GM19099 (cell line): ENCODE results near the gene TUBB.

Experiments
- POLR2A ChIP-seq: IDR thresholded peaks from 3 replicates; pipeline ENCODE4 v1.6.1; 2011; ENCODE audit warnings: low read depth; ENCODE audit not compliant: insufficient read length; ENCODE audit errors: extremely low read depth

Gene TUBB

DNA sequence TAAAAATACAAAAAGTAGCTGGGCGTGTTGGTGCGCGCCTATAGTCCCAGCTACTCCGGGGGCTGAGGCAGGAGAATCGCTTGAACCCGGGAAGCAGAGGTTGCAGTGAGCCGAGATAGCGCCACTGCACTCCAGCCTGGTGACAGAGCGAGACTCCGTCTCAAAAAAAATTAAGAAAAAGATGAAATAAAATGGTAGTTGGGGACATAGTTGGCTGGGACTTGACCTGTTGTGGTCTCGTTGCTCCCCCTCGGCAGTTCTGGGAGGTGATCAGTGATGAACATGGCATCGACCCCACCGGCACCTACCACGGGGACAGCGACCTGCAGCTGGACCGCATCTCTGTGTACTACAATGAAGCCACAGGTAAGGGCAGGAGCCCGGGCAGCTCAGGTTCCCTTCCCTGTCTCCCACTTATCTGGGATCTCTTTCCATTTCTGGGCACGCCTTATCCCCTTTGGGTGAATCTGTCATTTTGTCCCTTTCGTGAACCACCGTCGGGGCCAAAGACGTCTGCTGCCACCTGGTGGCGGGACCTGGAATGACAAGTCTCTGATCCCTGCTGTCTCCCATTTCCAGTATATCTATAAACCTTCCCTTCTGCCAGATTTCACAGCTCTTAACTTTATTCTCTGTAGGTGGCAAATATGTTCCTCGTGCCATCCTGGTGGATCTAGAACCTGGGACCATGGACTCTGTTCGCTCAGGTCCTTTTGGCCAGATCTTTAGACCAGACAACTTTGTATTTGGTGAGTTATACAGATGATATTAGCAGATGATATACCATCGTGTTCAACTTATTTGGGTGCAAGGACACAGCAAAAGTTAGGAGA lies 2.3 kb downstream of the TUBB start:
- TF ChIP-seq POLR2A = no peak

DNA sequence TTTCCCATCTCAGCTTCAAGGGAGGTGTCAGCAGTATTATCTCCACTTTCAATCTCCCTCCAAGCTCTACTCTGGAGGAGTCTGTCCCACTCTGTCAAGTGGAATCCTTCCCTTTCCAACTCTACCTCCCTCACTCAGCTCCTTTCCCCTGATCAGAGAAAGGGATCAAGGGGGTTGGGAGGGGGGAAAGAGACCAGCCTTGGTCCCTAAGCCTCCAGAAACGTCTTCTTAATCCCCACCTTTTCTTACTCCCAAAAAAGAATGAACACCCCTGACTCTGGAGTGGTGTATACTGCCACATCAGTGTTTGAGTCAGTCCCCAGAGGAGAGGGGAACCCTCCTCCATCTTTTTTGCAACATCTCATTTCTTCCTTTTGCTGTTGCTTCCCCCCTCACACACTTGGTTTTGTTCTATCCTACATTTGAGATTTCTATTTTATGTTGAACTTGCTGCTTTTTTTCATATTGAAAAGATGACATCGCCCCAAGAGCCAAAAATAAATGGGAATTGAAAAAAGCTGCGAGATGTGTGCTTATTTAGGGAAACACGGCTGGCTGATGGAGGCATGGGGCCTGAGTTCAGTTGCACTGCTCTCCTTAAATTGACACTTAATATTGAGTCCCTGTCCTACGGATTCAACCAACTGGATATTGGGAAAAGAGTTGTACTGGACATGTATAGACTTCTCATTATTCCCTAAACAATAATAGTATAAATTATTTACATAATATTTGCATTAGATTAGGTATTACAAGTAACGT lies 4.9 kb downstream of the TUBB start:
- peak; percentile 27 for TF ChIP-seq POLR2A

DNA sequence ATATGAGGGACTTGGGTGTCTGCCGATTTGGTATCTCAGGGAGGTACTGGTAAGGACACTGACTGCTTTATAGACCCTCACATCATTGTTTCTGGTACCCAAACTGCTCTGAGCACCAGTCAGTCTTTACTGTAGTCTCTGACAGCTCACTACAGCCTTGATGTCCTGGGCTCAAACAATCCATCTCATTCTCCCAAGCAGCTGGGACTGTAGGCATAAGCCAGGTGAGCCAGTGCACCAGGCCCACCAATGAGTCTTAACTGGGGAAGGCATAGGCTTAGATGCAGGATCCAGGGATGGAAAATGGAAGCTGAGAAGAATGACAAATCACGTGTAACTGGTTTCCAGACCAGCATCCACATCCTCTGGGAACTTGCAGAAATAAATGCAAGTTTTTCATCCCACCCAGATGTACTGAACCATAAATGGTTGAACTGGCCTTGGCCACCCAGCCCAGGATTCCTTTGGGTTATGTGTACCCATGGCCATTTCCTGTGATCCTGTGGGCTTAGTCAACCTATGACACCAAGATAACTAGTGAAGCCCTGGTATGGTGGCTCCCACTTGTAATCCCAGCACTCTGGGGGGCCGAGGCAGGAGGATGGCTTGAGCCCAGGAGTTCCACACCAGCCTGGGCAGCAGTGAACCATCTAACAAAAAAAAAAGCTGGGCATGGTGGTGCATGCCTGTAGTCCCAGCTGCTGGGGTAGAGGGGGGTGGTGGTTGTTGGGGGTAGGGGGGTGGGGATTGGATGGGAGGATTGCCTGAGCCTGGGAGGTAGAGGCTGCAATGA lies 5.8 kb downstream of the TUBB start:
- peak; percentile 63 for TF ChIP-seq POLR2A

DNA sequence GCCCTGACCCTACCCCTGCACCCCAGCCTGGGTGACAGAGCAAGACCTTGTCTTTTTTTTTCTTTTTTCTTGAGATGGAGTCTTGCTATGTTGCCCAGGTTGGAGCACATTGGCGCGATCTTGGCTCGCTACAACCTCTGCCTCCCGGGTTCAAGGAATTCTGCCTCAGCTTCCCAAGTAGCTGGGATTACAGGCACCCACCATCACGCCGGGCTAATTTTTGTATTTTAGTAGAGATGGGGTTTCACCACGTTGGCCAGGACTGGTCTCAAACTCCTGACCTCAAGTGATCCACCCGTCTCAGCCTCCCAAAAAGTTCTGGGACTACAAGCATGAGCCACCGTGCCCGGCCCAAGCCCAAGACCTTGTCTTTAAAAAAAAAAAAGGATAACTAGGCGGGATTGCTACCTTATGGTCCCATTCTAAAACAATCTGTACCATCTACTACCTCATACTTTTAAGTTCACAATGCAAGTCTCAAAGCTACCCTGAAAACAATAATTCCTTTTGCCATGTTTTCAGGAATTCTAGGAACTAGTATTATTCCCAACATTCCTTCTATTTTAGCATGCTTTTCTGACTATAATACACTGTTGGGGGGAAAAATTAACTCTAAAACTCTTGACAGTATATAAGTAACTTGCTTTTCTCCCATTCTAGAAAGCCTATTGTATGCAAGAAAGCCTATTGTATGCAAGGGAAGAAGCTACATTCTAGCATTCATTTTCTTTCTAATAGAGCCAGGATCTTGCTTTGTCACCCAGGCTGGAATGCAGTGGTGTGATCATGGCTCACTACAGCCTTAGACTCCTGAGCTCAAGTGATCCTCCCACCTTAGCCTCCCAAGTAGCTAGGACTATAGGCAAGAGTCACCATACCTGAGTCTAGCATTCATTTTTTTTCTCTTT lies 6.6 kb downstream of the TUBB start:
- TF ChIP-seq POLR2A = peak; percentile 31

DNA sequence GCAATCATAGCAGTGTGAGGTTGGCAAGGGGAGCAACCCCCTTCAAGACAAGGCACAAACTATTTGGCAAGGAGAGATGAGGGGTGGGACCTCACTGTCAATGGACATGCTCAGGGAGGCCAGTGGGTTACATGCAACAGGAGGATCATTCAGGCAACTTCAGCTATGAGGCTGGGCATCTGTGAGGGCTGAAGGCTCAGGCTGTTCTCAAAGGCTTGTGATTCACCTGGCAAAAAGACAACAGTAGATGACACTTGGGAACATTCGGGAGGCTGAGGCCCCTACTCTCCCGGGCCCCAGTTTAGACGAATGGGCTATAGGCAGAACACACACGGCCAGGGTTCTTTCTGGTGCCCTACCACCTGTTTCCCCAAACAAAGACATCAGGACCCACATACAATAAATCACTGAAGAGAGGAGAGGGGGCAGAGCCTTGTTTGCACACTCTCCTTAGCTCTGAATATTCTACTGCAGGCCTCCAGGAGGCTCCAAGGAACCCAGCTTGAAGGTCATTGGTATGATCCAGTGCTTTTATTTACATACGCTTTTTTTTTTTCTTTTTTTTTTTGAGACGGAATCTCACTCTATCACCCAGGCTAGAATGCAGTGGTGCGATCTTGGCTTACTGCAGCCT lies 7.9 kb downstream of the TUBB start:
- no peak for TF ChIP-seq POLR2A

DNA sequence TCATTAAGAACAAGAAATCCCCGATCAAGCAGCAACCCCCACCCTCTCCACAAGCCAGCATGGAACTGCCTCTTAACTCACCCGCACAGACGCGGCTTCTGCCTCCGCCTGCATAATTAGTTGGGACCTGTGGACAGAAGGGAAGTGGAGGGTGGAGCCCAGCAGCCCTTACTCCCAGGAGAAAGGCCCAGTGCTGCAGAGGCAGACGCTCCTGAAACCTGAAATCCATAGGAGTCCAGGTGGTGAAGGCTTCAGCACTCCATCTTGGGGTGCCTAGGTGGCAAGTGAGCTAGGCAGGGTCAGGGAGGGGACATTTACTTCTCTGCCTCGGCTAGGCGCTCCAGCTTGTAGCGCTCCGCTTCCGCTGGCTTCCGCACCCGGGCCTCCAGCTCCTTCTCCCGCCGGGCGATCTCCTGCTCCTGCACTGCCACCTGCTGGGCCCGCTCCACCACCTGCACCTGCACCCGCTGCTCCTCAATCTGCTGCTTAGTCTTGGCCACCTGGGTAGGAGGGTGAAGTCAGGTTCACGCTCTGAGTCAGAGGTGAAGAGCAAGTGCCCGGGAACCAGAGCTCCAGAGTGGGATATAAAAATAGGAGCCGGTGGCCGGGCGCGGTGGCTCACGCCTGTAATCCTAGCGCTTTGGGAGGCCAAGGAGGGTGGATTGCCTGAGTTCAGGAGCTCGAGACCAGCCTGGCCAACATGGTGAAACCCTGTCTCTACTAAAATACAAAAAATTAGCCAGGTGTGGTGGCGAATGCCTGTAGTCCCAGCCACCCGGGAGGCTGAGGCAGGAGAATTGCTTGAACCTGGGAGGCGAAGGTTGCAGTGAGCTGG lies 10.7 kb downstream of the TUBB start:
- TF ChIP-seq POLR2A = peak; percentile 16

DNA sequence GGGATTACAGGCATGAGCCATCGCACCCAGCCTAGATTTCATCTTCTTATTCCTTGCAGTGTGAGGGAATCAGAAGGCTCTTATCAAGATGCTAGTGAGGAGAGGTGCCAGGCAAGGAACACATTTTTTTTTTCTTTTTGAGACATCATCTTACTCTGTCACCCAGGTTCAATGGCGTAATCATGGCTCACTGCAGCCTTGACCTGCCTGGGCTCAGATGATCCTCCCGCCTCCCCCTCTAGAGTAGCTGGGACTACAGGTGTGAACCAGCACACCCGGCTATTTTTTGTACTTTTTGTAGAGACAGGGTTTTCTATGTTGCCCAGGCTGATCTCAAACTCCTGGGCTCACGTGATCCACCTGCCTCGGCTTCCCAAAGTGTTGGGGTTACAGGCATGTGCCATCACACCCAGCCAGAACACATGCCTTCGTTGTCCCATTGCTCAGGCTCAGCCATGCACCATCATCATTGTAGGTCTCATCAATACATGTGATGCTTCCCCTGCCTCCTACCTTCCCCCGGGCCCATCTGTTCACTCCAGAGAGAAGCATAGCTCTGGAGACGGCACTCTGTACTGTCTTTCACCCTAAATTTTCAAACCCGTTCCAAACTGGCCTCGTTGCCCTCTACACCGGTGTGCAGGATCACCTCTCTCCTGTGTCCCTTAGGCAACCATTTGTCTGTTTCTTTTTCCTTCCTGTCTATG lies 12.2 kb downstream of the TUBB start:
- no peak for TF ChIP-seq POLR2A

DNA sequence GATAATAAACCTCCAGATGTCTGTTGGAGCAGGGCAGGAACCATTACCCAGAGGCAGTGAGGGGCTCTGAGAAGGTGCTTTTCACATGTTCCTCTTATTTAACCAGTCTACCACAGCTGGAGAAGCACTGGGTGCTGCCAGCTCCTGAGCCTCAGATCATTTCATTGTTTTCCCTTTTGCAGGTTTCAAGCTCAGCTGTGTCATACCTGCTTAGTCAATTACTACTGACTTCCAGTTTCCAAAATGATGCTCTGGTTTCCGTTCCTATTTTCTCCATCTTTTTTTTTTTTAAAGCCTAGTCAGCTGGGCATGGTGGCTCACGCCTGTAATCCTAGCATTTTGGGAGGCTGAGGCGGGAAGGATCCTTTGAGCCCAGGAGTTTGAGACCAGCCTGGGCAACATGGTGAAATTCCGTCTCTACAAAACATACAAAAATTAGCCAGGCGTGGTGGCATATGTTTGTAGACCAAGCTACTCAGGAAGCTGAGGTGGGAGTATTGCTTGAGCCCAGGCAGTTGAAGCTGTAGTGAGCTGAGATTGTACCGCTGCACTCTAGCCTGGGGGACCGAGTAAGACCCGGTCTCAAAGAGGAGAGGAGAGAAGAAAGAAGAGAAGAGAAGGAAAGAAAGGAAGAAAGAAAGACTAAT lies 15.6 kb downstream of the TUBB start:
- no peak for TF ChIP-seq POLR2A

DNA sequence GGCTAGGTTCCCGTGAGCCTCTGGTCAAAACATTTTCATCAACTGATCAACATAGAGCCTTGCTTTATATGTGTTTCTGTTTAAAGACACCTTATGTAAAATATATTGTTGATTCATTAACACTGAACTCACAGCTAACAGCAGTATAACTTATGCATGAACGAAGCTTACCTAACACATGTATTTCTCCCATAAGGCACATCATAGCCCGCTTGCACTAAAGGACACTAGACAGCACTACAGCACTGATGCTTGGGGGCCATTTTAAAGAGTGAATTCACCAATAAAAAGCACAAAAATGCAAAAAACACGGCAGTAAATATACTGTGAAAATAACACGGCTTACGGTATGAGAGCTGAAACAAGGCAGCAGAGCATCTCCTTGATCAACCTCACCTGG lies 18.4 kb downstream of the TUBB start:
- no peak for TF ChIP-seq POLR2A

DNA sequence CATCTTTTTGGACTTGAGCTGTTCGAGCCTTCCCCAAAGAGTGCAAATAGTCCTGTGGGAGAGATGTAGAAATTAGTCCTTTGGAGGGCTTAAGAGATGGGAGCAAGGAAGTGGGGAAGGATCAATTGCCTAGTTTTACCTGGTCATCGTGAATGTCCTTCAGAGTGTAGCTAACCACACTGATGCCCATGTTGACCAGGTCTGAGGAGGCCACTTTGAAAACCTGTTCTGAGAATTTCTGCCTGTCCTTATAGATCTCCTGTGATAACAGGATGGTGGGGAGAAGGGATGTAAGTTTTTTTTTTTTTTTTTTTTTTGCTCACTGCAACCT lies 20.4 kb downstream of the TUBB start:
- TF ChIP-seq POLR2A = no peak

DNA sequence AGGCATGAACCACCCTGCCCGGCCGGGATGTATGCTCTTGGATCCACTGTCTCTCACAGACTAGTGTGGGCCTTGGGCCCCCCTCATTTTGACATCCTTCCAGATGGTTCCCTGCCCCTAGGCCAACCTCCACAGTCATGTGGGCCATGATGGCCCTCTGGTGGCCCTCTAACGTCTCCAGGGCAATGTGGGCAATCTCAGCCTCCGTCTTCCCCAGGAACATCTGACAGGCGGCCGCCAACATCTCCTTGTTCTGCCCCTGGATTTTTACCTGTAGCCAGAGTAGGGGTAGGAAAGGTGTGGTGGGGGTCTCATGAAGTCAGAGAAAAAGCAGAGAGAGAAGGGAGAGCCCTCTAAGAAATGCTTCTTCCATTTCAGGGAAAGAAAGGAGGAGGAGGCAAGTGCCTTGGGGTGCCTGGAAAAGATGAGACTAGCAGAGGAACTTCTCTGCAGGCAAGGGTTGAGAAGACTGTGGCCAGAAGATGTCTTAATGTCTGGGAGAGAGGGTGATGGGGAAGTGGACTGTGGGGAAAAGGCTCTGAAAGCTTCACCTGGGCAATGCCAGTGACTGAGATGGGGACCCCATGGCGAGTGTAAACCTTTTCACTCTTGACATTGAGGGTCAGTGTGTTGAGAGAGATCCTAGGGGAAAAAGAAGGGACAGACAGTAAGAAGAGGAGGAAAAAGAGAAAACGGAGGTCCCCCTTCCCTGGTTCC lies 21.1 kb downstream of the TUBB start:
- no peak for TF ChIP-seq POLR2A
